ENCODE results near the gene COL18A1.

The COL18A1 gene

DNA sequence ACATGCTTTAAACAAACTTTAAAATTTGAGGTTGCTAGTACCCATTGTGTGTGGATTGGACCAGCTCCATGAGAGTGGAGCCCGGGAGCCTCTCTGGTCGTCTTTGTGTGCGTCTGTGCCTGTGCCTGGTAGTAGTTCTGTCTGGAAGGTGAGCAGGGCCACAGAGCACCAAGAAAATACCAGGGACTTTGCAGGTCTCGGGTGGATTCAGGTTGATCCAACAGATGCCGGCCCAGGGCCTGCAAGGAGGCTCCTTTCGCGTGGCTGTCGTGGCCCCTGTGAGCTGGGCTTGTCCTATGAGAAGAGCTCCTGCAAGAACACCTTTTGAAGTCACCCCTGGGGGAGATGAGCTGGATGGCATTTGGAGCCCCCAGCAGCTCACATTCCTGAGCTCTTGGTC, 28.3 kb downstream of the COL18A1 start (continued):
- no peak for TF ChIP-seq ISL1 (CRISPR knock-in tag; IDR thresholded peaks at IDR 0.05)
- TF ChIP-seq, protein P1, sequence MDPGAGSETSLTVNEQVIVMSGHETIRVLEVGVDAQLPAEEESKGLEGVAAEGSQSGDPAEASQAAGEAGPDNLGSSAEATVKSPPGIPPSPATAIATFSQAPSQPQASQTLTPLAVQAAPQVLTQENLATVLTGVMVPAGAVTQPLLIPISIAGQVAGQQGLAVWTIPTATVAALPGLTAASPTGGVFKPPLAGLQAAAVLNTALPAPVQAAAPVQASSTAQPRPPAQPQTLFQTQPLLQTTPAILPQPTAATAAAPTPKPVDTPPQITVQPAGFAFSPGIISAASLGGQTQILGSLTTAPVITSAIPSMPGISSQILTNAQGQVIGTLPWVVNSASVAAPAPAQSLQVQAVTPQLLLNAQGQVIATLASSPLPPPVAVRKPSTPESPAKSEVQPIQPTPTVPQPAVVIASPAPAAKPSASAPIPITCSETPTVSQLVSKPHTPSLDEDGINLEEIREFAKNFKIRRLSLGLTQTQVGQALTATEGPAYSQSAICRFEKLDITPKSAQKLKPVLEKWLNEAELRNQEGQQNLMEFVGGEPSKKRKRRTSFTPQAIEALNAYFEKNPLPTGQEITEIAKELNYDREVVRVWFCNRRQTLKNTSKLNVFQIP (CRISPR knock-in tag; IDR thresholded peaks at IDR 0.05; ENCODE audit: borderline replicate concordance, low read depth) = no peak
- TF ChIP-seq ZFP30 (CRISPR knock-in tag; IDR thresholded peaks at IDR 0.05) = no peak
- TF ChIP-seq ZNF8 (CRISPR knock-in tag; IDR thresholded peaks at IDR 0.05) = no peak
- no peak for TF ChIP-seq ZNF70 (CRISPR knock-in tag; IDR thresholded peaks at IDR 0.05)
- TF ChIP-seq ARNTL (CRISPR knock-in tag; IDR thresholded peaks at IDR 0.05; ENCODE audit: borderline replicate concordance, low read depth) = no peak
- TF ChIP-seq SNAI2 (CRISPR knock-in tag; IDR thresholded peaks at IDR 0.05) = no peak
- TF ChIP-seq ZC3H10 (CRISPR knock-in tag; IDR thresholded peaks at IDR 0.05) = no peak
- TF ChIP-seq PPARA (CRISPR knock-in tag; IDR thresholded peaks at IDR 0.05; ENCODE audit: borderline replicate concordance) = no peak
- no peak for TF ChIP-seq RARB (CRISPR knock-in tag; IDR thresholded peaks at IDR 0.05)
- no peak for TF ChIP-seq ZNF565 (CRISPR knock-in tag; conservative IDR thresholded peaks at IDR 0.05; ENCODE audit: low read depth)
- TF ChIP-seq ZFP3 (CRISPR knock-in tag; IDR thresholded peaks at IDR 0.05) = no peak

GRCh38 chr21:45433911-45434644, 29.1 kb downstream of the COL18A1 start:
- no peak for TF ChIP-seq ARNTL (CRISPR knock-in tag; IDR thresholded peaks at IDR 0.05; ENCODE audit: borderline replicate concordance, low read depth)
- TF ChIP-seq SNAI2 (CRISPR knock-in tag; IDR thresholded peaks at IDR 0.05) = no peak
- TF ChIP-seq PPARA (CRISPR knock-in tag; IDR thresholded peaks at IDR 0.05; ENCODE audit: borderline replicate concordance) = no peak
- TF ChIP-seq TCF4 (CRISPR knock-in tag; IDR thresholded peaks at IDR 0.05; ENCODE audit: borderline replicate concordance) = no peak
- TF ChIP-seq ZFP3 (CRISPR knock-in tag; IDR thresholded peaks at IDR 0.05) = no peak
- TF ChIP-seq TOX (CRISPR knock-in tag; IDR thresholded peaks at IDR 0.05; ENCODE audit: borderline replicate concordance) = no peak
- TF ChIP-seq ZC3H10 (CRISPR knock-in tag; IDR thresholded peaks at IDR 0.05) = no peak
- TF ChIP-seq ZNF565 (CRISPR knock-in tag; conservative IDR thresholded peaks at IDR 0.05; ENCODE audit: low read depth) = no peak
- no peak for TF ChIP-seq ZNF70 (CRISPR knock-in tag; IDR thresholded peaks at IDR 0.05)
- no peak for ATAC-seq

- no peak for TF ChIP-seq BACH2 (CRISPR knock-in tag; IDR thresholded peaks at IDR 0.05; ENCODE audit: borderline replicate concordance)
- TF ChIP-seq ZFP3 (CRISPR knock-in tag; IDR thresholded peaks at IDR 0.05) = no peak
- no peak for TF ChIP-seq ZNF8 (CRISPR knock-in tag; IDR thresholded peaks at IDR 0.05)
- no peak for TF ChIP-seq ZFP30 (CRISPR knock-in tag; IDR thresholded peaks at IDR 0.05)
- TF ChIP-seq GLIS3 (CRISPR knock-in tag; IDR thresholded peaks at IDR 0.05) = no peak
- TF ChIP-seq, protein P2, sequence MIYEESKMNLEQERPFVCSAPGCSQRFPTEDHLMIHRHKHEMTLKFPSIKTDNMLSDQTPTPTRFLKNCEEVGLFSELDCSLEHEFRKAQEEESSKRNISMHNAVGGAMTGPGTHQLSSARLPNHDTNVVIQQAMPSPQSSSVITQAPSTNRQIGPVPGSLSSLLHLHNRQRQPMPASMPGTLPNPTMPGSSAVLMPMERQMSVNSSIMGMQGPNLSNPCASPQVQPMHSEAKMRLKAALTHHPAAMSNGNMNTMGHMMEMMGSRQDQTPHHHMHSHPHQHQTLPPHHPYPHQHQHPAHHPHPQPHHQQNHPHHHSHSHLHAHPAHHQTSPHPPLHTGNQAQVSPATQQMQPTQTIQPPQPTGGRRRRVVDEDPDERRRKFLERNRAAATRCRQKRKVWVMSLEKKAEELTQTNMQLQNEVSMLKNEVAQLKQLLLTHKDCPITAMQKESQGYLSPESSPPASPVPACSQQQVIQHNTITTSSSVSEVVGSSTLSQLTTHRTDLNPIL (CRISPR knock-in tag; IDR thresholded peaks at IDR 0.05; ENCODE audit: low read depth) = no peak
- TF ChIP-seq ARNTL (CRISPR knock-in tag; IDR thresholded peaks at IDR 0.05; ENCODE audit: borderline replicate concordance, low read depth) = no peak
- TF ChIP-seq, protein P3, sequence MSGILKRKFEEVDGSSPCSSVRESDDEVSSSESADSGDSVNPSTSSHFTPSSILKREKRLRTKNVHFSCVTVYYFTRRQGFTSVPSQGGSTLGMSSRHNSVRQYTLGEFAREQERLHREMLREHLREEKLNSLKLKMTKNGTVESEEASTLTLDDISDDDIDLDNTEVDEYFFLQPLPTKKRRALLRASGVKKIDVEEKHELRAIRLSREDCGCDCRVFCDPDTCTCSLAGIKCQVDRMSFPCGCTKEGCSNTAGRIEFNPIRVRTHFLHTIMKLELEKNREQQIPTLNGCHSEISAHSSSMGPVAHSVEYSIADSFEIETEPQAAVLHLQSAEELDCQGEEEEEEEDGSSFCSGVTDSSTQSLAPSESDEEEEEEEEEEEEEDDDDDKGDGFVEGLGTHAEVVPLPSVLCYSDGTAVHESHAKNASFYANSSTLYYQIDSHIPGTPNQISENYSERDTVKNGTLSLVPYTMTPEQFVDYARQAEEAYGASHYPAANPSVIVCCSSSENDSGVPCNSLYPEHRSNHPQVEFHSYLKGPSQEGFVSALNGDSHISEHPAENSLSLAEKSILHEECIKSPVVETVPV (CRISPR knock-in tag; IDR thresholded peaks at IDR 0.05) = no peak
- TF ChIP-seq ZNF565 (CRISPR knock-in tag; conservative IDR thresholded peaks at IDR 0.05; ENCODE audit: low read depth) = no peak
- TF ChIP-seq RARB (CRISPR knock-in tag; IDR thresholded peaks at IDR 0.05) = no peak
- TF ChIP-seq OSR1 (CRISPR knock-in tag; IDR thresholded peaks at IDR 0.05) = no peak
- TF ChIP-seq SNAI2 (CRISPR knock-in tag; IDR thresholded peaks at IDR 0.05) = no peak
- ATAC-seq = no peak
Observed at GRCh38 chr21:45434645-45435217, 29.8 kb downstream of the COL18A1 start.

- ATAC-seq = no peak
- no peak for TF ChIP-seq ZNF565 (CRISPR knock-in tag; conservative IDR thresholded peaks at IDR 0.05; ENCODE audit: low read depth)
Observed at GRCh38 chr21:45435405-45435981, 30.5 kb downstream of the COL18A1 start.
